Embryonic facial prominence (tissue), 1 donor: ENCODE measurements around the gene CALR3.

ENCODE experiments used
- DNase-seq: peaks from one replicate; pipeline ENCODE4 v3.0.0-alpha.2; 2016; ENCODE audit errors: extremely low spot score

Gene CALR3

DNA sequence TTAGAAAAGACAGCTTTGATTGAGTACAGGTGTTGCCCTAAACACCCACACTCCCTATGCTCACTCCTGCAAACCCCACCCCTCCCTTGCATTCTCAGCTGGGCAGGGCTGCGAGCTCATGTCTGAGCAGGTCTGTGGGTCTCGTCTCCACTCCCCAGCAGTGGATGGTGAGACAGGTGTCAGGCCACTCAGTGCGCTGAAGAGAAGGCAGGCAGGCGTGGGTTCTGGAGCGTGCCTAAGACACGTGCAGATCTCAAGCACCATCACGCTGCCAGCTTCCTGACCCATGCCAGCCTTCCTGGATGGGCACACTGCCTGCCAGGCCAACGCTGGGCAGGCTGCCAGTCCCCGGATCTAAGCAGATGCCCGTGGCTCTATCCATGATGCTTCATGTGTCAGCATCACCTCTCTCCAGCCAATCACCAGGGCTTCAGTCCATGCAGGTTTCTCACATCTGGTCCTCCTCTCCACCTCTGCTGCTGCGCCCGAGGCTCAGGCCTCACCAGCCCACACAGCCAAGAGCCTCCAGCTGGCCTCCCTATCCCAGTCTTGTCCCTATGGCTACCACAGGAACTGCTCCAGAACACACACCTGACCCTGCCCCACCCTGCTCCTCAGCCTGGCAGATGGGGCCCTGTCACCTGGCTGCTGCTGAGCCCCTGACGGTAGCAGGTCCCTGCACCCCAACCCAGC is 66.8 kb downstream of the CALR3 start:
- no peak for DNase-seq
